ENCODE results near the gene SYT5. TPM values are rescaled to one million over a fixed set of nuclear protein-coding genes. Genes with fewer than 3 reads are reported as not detected.
"Not testable (repeated sequence)": the region's sequence is repeated elsewhere in the genome, so short reads cannot be mapped to it uniquely, and the experiment has no call there.

The SYT5 gene
- total and polyA plus RNA-seq, 9 of the 15 experiments (the other 6 are each of a cell fraction or from before 2014, with no cell fraction given), result 1.3 to 20.9 (median 8.8) TPM

GRCh38 chr19:55224679-55225414 is 44.8 kb upstream of the SYT5 start:
- FAIRE-seq; CTCF ChIA-PET (ENCODE audit: low intra/inter-chr PET ratio): not testable (repeated sequence)
- 80% methylated on average over 1 of the region's 11 CpGs for WGBS (ENCODE audit: insufficient coverage, low coverage, missing lambda C conversion rate)

DNA sequence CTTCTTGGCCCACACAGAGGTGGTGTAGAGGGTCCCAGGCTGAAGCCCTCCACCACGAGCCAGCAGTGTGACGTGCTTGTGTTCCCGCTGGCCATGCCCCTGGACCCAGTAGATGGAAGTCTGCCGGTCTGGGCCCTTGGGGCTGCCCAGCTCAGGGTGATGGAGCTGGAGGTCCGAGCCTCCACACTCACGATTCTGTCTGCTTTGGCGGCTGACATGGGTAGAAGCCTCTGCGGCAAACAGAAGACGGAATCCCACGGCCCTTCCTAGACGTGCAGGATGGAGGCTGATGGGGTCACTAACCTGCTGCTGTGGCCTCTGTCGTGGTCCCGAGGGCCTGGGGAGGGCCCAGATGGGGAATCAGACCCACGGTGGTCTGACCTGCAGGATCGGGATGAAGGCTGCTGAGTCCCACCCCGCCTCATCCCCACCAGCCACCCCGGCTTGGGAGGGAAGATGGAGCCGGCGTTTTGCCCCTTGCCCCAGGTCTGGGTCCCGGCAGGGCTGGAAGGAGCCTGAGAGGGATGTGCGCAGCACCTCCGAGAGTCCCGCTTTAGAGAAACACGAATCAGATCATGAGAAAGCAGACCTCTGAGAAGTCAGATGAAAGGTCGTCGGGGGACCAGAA is 44.1 kb upstream of the SYT5 start:
- CTCF ChIA-PET (ENCODE audit: low intra/inter-chr PET ratio), result no interaction called here
- no peaks in the 10 kb centered on the region for H4K20me1 ChIP-seq (replicated peaks; ENCODE audit: control insufficient read depth, insufficient read depth, low read length)
- in situ Hi-C loops (cut with MboI) (no loop called here), intact Hi-C loops (cut with micrococcal nuclease) (no loop called here)
- no peak overlapping the region for H3K4me2 ChIP-seq (ENCODE audit: insufficient read depth, low read length)
- TF ChIP-seq POLR2G (IDR thresholded peaks at IDR 0.05; ENCODE audit: low read depth, low read length), result peak; percentile 68
- TF ChIP-seq U2AF1 (optimal IDR thresholded peaks at IDR 0.05; ENCODE audit: low read depth, low read length), result no peak
- peaks cover 0 to 31% of the 10 kb centered on the region in 2 experiments; a peak in 2 of 5 replicates for H3K4me1 ChIP-seq (replicated peaks in 1 of 2; ENCODE audit: control insufficient read depth in 2 of 2, insufficient read depth in 2 of 2, low read length in 2 of 2)
- H3K79me2 ChIP-seq (ENCODE audit: control insufficient read depth, insufficient read depth, low read length), result no peaks in the 10 kb centered on the region
- POLR2A ChIA-PET, result interaction anchor here (0.6 kb wide), 1 partner anchor 341 kb away, joined by 4 read pairs; no protein-coding TSS in a partner anchor
- no peak for DNase-seq (ENCODE audit: extremely low read depth in 1 of 4, low spot score in 3 of 4)
- ATAC-seq, result no peak
- H3K9me1 ChIP-seq (ENCODE audit: control insufficient read depth, insufficient read depth, low read length), result peaks cover 3% of the 10 kb centered on the region
- 79% methylated on average over 21 of the region's 26 CpGs for WGBS (ENCODE audit: insufficient coverage, low coverage, missing lambda C conversion rate)
- FAIRE-seq, result no peak
- no TSS peak for BruUV-seq (replicated peaks)
- H3K9me3 ChIP-seq (replicated peaks; ENCODE audit: control insufficient read depth, insufficient read depth, low read depth, low read length), result peaks cover 5% of the 10 kb centered on the region
- H3K9ac ChIP-seq (ENCODE audit: insufficient read depth in 1 of 2, low read depth in 2 of 2, low read length in 2 of 2), result 0 out of 4 replicates have a peak overlapping the region, but pooled peaks of 1 of the 2 experiments have one; percentile 6
- no peak overlapping the region for H3K4me3 ChIP-seq
- H3K27ac ChIP-seq (ENCODE audit: extremely low read depth, low read depth, low read length), result no peak overlapping the region
- H3K36me3 ChIP-seq (ENCODE audit: control insufficient read depth, insufficient read depth, low read length), result peaks cover 39% of the 10 kb centered on the region; the same call in 2 of the 3 replicates
- no peaks in the 10 kb centered on the region for H3K27me3 ChIP-seq (ENCODE audit: control insufficient read depth in 2 of 2, insufficient read depth in 2 of 2, low read length in 2 of 2)
- no peak overlapping the region for H2AFZ ChIP-seq (ENCODE audit: low read depth, low read length)

More at GRCh38 chr19:55224679-55225414, 44.8 kb upstream of the SYT5 start:
- TF ChIP-seq POLR2AphosphoS2 (IDR thresholded peaks at IDR 0.05; ENCODE audit: low read length) (0 out of 2 replicates have a peak, but pooled peaks have one; percentile 28), POLR2G (IDR thresholded peaks at IDR 0.05; ENCODE audit: low read depth, low read length) (peak; percentile 63), RBM22 (IDR thresholded peaks at IDR 0.05; ENCODE audit: low read depth, low read length, poor library complexity, severe bottlenecking) (peak; percentile 34)
- H3K27me3 ChIP-seq (ENCODE audit: control insufficient read depth in 2 of 2, insufficient read depth in 2 of 2, low read length in 2 of 2); H3K4me3 ChIP-seq; H3K4me2 ChIP-seq (ENCODE audit: insufficient read depth, low read length); intact Hi-C loops (cut with micrococcal nuclease); H3K27ac ChIP-seq (ENCODE audit: extremely low read depth, low read depth, low read length); BruUV-seq (replicated peaks); H3K79me2 ChIP-seq (ENCODE audit: control insufficient read depth, insufficient read depth, low read length); H4K20me1 ChIP-seq (replicated peaks; ENCODE audit: control insufficient read depth, insufficient read depth, low read length); H2AFZ ChIP-seq (ENCODE audit: low read depth, low read length); ATAC-seq; H3K9me3 ChIP-seq (replicated peaks; ENCODE audit: control insufficient read depth, insufficient read depth, low read depth, low read length); DNase-seq (ENCODE audit: extremely low read depth in 1 of 4, low spot score in 3 of 4); in situ Hi-C loops (cut with MboI); H3K9me1 ChIP-seq (ENCODE audit: control insufficient read depth, insufficient read depth, low read length): not testable (repeated sequence)
- Histone ChIP-seq H3K4me1 (replicated peaks in 1 of 2; ENCODE audit: control insufficient read depth in 2 of 2, insufficient read depth in 2 of 2, low read length in 2 of 2) (peaks cover 0 to 38% of the 10 kb centered on the region in 2 experiments; a peak in 2 of 5 replicates), H3K36me3 (ENCODE audit: control insufficient read depth, insufficient read depth, low read length) (peaks cover 46% of the 10 kb centered on the region; the same call in 2 of the 3 replicates), H3K9ac (ENCODE audit: insufficient read depth in 1 of 2, low read depth in 2 of 2, low read length in 2 of 2) (peak overlapping the region in 1 of 2 experiments; percentile 46; a peak in 1 of 4 replicates)
- POLR2A ChIA-PET, result interaction anchor here (0.6 kb wide), 1 partner anchor 81 kb away, joined by 4 read pairs; no protein-coding TSS in a partner anchor
